Thyroid gland (tissue), 4 donors: ENCODE data around the gene SLC13A3.

Experiments
- POLR2A ChIP-seq, 2 donors: fragments of 450-650 bp; IDR thresholded peaks; one replicate each; pipeline ENCODE4 v1.6.1; 2017; ENCODE audit warnings: antibody characterized with exemption in 2 of 2, mild to moderate bottlenecking in 2 of 2, moderate library complexity in 1 of 2
- TF ChIP-seq, protein P1 (sequence below), 6 experiments: fragments of 200-600 bp in 3 of 6; fragments of 450-650 bp in 3 of 6; sonication (generic) in 3 of 6; IDR thresholded peaks; one replicate each; pipeline ENCODE4 v1.5.1; 2016 to 2019; ENCODE audit warnings: antibody characterized with exemption in 6 of 6, mild to moderate bottlenecking in 2 of 6, inconsistent platforms in 1 of 6, moderate library complexity in 1 of 6

GRCh38 chr20:46530640-46531039, 120.6 kb downstream of the SLC13A3 start:
- TF ChIP-seq, protein P1, sequence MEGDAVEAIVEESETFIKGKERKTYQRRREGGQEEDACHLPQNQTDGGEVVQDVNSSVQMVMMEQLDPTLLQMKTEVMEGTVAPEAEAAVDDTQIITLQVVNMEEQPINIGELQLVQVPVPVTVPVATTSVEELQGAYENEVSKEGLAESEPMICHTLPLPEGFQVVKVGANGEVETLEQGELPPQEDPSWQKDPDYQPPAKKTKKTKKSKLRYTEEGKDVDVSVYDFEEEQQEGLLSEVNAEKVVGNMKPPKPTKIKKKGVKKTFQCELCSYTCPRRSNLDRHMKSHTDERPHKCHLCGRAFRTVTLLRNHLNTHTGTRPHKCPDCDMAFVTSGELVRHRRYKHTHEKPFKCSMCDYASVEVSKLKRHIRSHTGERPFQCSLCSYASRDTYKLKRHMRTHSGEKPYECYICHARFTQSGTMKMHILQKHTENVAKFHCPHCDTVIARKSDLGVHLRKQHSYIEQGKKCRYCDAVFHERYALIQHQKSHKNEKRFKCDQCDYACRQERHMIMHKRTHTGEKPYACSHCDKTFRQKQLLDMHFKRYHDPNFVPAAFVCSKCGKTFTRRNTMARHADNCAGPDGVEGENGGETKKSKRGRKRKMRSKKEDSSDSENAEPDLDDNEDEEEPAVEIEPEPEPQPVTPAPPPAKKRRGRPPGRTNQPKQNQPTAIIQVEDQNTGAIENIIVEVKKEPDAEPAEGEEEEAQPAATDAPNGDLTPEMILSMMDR (IDR thresholded peaks at IDR 0.05) = no peak
- no peak for TF ChIP-seq POLR2A (IDR thresholded peaks at IDR 0.05)
